ENCODE data around the gene IDH3B.

IDH3B gene

GRCh38 chr20:2619337-2619736 is 44.7 kb downstream of the IDH3B start:
- TF ChIP-seq, protein P1, sequence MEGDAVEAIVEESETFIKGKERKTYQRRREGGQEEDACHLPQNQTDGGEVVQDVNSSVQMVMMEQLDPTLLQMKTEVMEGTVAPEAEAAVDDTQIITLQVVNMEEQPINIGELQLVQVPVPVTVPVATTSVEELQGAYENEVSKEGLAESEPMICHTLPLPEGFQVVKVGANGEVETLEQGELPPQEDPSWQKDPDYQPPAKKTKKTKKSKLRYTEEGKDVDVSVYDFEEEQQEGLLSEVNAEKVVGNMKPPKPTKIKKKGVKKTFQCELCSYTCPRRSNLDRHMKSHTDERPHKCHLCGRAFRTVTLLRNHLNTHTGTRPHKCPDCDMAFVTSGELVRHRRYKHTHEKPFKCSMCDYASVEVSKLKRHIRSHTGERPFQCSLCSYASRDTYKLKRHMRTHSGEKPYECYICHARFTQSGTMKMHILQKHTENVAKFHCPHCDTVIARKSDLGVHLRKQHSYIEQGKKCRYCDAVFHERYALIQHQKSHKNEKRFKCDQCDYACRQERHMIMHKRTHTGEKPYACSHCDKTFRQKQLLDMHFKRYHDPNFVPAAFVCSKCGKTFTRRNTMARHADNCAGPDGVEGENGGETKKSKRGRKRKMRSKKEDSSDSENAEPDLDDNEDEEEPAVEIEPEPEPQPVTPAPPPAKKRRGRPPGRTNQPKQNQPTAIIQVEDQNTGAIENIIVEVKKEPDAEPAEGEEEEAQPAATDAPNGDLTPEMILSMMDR (IDR thresholded peaks at IDR 0.05; ENCODE audit: low read depth, low read length), result no peak
- no peak for DNase-seq (ENCODE audit: low read depth in 2 of 2)
- H3K4me3 ChIP-seq (replicated peaks in 1 of 2; ENCODE audit: low read depth in 2 of 2, low read length in 2 of 2), result no peak overlapping the region

DNA sequence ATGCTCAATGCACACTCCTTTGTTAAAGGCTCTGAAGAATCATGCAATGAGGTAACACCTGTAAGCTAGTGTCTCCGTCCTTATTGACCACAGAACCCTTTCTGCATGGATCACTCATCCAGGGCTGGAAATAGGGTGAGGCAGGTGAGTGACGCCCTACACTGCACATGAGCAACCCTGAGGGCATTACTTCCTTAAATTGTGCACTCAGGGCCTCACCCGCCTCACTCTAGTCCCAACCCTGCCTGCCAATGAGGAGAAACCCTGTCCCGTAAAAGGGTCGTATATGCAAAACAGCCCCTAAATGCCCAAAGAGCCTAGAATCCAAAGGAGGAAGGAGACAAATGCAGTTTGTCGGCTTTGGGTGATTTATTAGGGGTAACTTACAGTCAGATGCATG is 45.2 kb downstream of the IDH3B start:
- no peak overlapping the region for H3K4me3 ChIP-seq (replicated peaks in 1 of 2; ENCODE audit: low read depth in 2 of 2, low read length in 2 of 2)
- TF ChIP-seq, protein P1 (IDR thresholded peaks at IDR 0.05; ENCODE audit: low read depth, low read length), result no peak
- DNase-seq (ENCODE audit: low read depth in 2 of 2), result no peak

DNA sequence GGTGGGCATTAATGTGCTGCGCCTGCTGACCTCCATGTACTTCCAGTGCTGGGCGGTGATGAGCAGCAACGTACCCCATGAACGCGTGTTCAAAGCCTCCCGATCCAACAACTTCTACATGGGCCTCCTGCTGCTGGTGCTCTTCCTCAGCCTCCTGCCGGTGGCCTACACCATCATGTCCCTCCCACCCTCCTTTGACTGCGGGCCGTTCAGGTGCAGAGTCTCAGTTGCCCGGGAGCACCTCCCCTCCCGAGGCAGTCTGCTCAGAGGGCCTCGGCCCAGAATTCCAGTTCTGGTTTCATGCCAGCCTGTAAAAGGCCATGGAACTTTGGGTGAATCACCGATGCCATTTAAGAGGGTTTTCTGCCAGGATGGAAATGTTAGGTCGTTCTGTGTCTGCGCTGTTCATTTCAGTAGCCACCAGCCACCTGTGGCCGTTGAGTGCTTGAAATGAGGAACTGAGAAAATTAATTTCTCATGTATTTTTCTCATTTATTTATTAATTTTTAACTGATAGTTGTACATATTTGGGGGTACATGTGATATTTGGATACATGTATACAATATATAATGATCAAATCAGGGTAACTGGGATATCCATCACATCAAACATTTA is 46.8 kb downstream of the IDH3B start:
- TF ChIP-seq, protein P1 (IDR thresholded peaks at IDR 0.05; ENCODE audit: low read depth, low read length), result no peak
- no peak overlapping the region for H3K4me3 ChIP-seq (replicated peaks in 1 of 2; ENCODE audit: low read depth in 2 of 2, low read length in 2 of 2)
- DNase-seq (ENCODE audit: low read depth in 2 of 2), result no peak

DNA sequence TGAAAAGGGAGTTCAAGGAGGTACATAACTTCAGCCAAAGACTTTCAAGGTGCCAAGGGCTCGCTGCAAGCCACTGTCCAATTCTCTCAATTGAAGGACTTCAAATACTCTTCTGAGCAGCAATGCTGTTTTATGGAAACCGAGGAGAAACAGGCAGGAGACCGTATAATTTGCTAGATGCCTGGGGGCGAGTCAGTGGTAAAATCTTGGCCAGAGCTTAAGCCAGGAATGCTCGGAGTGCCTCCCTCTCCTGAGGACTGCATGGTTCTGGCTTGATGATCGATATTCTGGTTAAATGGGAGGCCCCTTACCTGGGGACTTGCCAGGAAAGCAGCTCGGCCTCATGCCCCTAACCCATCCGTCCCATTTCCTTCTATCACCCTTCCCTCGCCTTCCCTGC is 47.4 kb downstream of the IDH3B start:
- TF ChIP-seq, protein P1 (IDR thresholded peaks at IDR 0.05; ENCODE audit: low read depth, low read length), result no peak
- DNase-seq (ENCODE audit: low read depth in 2 of 2), result no peak

GRCh38 chr20:2612073-2612472 is 51.9 kb downstream of the IDH3B start:
- no peak for DNase-seq (ENCODE audit: low read depth in 2 of 2)
- TF ChIP-seq, protein P1 (IDR thresholded peaks at IDR 0.05; ENCODE audit: low read depth, low read length), result no peak
- H3K4me3 ChIP-seq (replicated peaks in 1 of 2; ENCODE audit: low read depth in 2 of 2, low read length in 2 of 2), result no peak overlapping the region

More for the DNA sequence above, 47.4 kb downstream of the IDH3B start:
- H3K4me3 ChIP-seq (replicated peaks in 1 of 2; ENCODE audit: low read depth in 2 of 2, low read length in 2 of 2), result no peak overlapping the region

DNA sequence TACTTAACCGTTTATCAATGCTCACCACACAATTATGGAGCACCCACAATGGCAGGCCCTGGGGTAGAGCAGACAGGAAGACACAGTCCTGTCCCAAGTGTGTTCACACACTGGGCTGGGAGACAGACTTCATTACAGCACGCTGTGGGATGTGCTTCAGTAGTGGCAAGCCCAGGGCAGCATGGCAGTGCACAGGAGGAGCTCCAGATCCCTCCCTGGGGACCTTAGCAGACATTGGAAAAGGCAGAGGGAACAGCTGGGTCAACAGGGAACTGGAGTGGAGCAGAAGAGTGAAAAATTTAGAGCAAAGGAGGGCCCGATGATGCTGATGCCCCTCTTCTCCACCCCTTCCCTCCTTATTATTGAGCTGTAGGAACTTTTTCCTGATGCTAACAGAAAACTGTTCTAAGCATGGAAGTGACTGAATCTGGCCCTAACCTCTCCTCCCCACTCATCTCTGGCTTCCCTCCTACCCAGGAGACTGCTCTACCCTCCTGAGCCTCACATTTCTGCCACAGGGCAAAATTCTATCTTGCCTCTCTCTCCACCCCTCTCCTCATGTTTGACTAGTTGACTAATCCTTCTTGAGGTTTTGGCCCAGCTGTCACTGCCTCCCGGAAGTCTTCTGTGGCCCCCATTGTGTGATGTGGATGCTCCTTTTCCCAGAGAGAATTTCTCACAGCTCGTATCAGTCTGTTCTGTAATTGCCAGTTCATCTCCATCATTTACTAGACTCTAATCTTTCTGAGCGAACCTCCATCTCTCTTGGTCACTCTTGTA is 52.9 kb downstream of the IDH3B start:
- H3K4me3 ChIP-seq (replicated peaks in 1 of 2; ENCODE audit: low read depth in 2 of 2, low read length in 2 of 2), result no peak overlapping the region
- TF ChIP-seq, protein P1 (IDR thresholded peaks at IDR 0.05; ENCODE audit: low read depth, low read length), result no peak
- no peak for DNase-seq (ENCODE audit: low read depth in 2 of 2)

Data from cardiac fibroblast (primary cell).